Fibroblast of the conjunctiva (primary cell): ENCODE results near the gene TLE1.

Experiments
- DNase-seq: peaks from one replicate; pipeline ENCODE4 v3.0.0-alpha.2; 2010; ENCODE audit warnings: low read depth

TLE1 gene

DNA sequence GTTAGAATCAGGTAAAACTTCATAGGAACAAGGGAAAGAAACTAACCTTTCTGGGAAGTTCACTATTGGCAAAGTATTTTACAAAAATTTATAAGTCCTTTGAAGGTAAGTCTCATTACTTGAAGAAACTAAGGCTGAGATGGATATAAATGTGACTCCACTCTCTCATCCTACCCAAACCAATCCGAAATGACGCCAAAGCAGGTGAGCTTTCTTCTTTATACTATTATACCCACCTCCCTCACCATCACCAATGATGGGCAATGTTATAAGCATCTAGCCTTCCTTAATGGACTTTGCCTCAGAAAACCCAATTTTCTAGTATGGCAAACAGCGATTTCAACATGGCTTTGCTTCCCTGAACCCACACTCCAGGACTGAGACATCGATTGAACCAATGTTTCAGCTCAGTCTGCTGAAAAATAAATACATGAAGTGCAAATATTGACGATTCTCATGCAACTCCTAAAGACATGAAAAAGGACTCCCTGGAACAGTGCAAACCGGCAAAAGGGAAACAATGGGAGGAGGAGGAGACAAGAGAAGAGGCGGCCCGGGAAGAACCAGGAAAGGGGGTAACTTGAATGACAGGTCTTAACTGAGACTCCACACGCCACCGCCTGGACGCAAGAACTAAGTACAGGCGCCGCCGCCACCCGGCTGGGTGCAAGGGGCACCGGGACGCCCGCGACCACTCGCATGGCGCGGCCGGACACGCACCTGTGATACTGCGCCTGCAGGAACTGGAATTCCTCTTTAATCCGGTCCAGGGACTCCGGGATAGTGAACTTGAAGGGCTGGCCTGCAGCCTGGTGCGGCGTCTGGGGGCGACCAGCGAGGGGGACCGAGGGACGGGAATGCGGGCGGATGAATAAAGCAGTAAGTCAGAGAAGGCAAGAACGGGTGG, 2.5 kb downstream of the TLE1 start:
- peak; percentile 76 for DNase-seq

DNA sequence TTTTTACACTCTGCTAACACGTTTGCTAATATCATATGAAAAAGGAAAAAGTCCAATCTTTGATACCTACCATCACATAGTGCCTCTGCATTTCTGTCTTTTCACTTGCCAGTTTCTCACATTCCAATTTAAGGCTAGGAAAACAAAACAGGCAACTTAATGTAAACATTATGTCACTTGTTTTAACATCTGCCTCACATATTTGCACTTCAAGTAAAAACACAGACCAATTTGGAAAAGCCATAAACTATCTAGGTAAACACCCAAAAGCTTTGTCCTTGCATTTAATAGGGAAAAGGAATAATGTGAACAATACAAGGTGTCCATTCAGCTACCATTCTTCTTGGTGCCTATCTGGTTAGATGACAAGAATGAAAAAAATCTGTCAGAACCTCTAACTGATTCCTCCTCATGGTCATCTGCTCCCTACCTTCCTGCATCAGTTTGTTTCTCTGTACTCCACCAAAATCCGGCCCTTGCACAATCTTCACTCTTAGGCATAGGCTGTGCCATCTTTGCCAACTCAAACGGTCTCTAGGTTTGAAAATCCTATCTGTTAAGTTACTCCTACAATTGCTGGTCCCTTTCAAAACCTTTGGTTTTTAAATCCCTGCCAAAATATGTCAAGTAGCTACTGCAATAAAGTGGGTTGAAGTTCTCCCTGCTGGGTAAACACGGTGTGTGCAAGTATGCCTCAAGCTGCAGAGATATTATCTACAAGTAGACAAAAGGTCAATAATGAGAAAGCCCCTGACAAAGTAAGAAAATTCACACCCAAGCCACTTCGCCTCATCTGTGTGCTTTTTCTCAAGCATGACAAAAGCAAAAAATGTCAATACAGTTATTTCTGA, 3.4 kb downstream of the TLE1 start:
- DNase-seq, result no peak

DNA sequence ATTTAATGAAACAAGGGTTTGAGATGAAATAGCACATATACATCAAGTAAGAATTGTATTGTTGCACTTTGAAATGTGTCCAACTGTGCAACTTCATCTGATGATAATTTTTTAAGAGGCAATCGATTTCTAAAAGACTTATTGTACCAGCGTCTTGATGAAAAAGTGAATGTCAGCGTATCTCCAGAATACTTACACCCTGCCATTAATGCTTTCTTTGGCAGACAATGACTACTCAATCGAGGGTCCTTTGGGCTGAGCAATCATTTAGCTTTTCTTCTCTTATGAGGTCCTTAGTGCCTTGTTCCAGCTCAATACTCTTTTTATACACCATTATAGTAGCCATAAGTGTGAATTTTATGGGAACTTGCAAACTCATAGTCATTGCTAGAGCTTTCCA, 4.7 kb downstream of the TLE1 start:
- no peak for DNase-seq

DNA sequence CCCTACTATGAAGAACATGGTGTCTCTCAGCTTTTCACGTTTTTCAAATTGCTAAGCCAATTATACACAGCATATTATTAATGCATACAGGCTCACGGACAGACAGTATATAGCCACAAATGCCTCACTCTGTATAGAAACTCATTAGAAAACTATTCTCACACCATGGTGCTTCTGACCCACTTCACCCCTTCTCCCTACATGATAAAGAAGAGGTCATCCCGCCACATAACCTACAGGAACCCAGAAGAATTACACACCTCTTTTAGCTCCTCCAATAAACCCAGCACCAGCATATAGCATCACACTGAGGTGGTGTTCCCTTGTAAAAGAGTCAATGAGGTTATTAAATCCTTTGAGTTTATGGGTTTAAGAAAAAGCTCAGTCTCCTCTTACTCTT, 5.6 kb downstream of the TLE1 start:
- no peak for DNase-seq

DNA sequence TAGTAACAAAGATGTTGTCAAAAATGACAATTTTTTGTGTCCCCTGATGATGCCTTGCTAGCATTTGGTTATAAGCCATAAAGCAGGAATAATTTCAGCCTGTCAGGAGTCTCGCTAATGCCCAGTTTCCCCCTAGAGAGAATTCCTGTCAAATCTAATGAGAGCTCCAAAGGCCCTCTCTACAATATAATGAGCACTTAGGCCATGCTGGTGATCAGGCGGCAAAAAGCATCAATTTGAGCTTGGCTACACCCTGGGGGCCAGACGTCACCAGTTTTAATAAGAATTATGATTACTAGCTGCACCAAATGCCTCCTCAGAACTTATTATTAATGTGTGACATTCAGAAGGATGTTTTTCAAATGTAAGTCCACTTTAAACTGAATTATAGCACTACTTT, 6.1 kb downstream of the TLE1 start:
- DNase-seq, result no peak

DNA sequence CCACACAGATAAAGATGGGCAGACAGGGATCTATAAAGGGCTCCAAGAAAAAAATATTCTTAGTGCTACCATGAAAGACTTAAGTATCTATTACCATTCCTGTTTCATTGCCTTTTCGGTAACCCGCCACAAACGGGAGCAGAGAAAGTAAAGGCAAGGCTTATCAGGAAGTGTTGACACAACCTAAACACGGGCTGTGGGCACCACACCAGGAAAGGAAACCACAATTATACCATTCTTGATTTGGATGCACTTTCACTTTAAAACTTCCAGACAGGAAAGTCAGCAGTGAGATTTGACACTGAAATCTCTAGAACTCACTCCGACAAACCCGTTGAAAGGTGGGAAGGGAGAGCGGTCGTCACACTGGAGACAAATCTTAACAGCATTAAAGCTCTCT, 6.5 kb downstream of the TLE1 start:
- no peak for DNase-seq

DNA sequence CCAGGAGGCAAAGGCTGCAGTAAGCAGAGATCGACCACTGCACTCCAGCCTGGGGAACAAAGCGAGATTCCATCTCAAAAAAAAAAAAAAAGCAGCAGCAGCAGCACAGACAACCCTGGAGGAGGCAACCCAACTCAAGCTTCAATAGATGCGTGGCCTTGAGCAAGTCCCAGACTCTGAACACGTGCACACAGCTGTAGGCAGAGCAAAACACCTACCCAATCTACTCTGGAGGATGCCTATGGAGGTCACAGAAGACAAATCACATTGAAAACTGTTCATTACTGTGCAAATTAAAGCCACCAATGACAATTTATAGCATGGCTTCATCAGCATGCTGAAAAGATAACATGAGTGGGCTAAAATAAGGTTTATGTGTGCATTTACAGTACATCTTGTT, 7.2 kb downstream of the TLE1 start:
- no peak for DNase-seq

DNA sequence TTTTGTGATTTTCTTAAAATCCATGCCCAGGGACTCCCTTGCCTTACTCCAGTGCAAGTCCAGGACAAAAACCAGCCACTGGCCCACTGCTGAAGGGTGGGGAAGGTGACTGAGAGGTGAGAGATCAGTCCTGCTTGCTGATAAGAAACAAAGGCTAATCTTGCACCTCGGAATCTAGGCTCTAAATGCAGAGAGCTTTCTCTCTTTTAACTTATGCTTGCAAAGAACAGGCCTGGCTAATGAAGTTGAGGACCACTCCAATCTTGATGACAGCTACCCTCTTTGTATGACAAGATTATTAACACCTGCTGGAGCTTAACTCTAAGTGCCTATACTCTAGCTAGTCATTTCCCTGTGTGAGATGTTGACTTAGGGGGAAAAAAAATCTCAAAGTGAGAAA, 8.8 kb downstream of the TLE1 start:
- no peak for DNase-seq

DNA sequence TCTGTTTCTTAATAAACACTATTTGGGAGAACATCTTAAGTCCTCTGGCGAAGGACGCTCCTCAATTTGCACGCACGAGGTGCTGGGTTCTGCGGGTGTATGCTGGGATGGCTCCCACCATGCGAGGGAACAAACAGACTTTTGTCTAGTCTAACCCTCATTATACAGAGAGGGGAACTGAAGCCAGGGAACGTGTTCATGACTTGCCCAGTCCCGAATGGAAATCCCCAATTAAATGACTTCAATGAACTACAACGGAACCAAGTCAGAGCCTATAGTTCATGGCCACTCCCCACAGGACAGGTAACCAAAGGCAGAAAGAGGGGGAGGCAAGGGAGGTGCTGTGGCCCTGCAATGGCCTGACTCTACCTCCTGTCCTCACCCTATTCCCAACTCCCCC, 9.3 kb downstream of the TLE1 start:
- no peak for DNase-seq

DNA sequence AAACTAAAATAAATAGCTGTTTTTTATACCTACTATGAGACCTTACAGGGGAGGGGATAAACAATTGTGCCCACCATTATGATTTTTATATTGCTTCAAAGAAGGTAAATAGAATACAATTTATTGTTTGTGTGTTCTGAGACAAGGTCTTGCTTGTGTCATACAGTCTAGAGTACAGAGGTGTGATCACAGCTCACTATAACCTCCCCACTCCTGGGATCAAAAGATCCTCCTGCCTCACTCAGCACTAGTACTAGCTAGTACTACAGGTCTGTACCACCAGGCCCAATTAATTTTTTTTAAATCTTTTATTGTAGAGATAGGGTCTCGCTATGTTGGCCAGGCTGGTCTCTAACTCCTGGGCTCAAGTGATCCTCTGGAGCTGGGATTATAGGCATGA, 11.3 kb downstream of the TLE1 start:
- DNase-seq, result no peak

DNA sequence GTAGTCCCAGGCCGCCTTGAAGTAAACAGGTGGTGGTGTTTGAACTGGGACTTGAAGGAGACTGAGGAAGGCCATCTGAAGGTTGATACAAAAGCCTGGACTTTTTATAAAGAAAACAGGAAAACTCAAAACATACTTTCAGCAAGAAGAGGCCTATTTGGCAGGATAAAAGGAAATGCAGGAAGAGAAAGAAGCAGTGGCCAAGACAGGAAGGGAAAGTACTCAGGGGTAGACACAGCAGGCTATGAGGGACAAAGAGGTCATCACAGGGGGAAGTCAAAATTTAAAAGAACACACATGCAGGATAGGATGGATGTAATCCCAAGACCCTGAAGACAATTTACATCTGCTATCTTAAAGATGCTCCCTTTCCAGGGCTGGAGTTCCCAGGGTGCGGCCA, 13.0 kb downstream of the TLE1 start:
- DNase-seq, result no peak

DNA sequence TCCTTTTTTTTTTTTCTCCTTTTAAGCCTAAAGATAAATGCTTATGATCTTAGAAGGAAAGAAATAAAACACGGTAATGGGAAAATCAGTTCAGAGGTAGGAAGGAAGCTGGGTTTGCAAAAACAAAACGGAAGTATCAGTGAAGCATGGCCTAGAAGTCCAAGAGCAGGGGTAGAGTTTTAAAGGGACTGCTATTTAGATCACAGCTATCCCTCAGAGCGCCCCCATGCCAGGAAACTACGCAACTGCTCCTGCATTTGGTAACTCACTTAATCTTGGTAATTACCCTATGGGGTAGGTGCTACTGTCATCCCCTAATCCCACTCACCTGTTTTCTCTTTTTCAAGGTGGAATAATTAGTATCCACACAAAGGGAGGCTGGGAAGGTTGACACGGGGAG, 16.0 kb downstream of the TLE1 start:
- no peak for DNase-seq

DNA sequence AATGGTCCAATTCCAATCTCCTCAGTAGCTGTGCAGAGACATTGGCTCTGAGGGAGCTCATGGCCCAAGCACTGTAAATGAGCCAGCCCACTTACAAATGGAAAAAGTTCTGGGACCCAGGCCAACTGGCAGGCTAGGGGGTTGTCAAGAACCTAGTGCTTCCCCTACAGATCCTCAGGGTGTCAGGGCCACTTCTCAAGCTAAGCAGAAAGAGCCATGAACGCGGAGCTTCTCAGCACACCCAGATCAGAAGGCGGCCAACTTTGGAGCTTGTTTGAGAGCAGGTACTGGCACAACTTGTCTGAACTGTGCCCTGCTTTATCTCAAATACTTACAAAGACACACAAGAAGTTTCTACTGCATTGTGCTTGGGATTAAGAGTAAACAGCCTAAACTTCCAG, 17.5 kb downstream of the TLE1 start:
- peak; percentile 92 for DNase-seq

DNA sequence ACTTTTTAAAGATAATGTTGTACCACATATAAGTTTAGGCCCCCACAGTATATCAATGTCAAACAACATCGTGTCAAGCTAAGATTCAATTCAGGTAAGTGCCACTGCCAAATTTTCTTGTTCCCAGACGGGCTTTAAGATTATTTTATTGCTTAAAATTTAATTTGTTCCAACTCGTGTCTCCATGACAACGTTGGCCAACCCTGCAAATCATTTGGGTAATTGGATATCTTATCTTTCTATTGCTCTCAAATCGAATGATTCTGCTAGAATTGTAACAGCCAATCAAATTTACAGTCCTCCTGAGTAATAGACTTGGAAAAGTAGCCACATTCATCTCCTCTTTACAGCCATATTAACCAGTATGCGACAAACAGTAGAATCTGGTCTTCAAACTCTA, 19.5 kb downstream of the TLE1 start:
- no peak for DNase-seq

DNA sequence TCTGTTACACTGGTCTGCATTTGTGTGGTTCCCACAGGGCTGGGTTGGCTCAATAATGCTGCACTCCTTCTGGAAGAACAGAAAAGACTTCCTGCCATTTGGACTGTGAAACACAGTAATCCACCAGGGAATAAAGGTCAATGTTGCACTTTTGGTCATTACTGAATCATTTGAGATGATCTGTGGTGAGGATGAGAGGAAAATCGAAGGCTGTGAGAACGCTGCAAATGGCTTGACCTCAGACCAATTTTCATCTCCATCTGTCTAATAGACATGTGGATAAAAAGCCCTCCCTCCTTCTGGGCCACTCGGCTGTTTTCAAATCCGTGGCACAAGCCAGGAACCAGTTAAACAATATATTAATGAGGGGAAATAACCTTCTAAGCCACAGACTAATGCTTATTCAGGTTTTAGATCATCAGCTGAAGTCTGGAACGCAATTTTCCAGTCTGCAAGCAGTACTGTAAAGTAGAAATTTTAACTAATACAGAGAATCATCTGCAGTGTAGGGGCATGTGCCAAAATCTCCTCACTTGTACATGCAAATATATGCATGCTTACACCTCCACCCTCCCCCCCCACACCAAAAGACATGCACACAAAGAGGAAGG, 20.2 kb downstream of the TLE1 start:
- no peak for DNase-seq

DNA sequence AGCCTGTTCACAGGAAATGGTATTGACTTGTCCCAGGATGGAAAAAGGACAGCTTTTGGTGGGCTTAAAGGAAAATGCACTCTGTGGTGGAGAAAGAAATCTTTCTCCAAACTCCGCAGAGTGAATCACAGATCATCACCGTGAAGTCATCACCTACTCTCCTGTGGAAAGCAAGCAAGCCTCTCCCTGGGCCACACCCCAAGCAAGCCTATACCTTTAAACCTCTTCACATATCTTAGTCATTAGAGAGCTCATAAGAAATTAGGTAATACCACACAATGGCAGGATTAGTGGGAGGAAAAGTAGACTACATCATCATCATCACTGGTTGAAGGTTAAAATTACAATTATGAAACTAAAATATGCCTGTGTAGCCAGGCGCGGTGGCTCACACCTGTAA, 23.2 kb downstream of the TLE1 start:
- DNase-seq, result no peak

DNA sequence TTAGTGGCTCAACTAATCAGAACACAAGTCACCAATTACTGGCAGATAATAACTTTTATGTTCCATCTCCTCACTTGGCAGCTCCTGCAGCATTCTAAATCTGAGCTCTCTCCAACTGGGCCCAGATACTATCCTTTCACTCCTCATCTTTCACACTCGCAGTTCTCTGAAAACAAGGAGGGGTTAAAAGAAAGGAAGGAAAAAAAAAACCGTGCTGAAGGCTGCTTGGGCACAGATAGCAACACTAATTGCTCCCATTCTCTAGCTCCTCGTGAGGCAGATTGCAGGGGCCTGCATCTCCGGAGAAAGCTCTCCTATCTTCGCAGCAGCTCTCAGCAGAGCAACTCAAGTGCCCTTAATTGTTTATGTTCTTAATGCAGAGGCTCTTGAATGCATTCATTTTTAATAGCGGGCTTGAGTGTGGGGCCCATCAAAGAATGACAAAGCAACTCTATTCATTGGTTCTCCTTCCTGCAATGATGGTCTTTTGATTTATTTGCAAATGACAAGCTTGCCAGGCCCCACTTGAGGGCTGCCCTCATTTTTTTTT, 23.9 kb downstream of the TLE1 start:
- DNase-seq, result no peak

DNA sequence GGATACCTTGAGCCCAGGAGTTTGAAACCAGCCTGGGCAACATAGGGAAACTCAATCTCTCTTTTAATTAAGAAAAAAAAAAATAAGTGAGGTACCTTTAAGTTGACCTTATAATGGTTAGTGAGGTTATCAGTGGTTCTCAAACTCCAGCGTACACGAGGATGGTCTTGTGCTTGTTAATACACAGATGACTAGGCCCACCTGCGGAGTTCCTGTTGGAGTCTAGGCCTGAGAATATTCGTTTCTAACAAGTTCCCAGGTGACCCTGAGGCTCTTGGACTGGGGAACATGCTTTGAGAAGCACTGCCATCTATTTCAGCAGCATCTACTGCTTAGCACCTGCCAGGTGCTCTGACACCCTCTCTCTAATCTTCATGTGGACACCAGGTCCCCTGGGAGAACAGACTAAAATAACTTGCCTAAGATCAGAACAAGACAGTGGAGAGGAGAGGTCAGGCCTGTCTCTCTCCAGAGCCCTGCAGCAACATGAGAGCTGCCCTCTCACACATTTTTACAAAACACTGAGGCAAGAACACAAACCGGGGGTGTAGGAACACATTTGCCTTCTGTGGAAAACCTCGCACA, 24.6 kb downstream of the TLE1 start:
- DNase-seq, result no peak

DNA sequence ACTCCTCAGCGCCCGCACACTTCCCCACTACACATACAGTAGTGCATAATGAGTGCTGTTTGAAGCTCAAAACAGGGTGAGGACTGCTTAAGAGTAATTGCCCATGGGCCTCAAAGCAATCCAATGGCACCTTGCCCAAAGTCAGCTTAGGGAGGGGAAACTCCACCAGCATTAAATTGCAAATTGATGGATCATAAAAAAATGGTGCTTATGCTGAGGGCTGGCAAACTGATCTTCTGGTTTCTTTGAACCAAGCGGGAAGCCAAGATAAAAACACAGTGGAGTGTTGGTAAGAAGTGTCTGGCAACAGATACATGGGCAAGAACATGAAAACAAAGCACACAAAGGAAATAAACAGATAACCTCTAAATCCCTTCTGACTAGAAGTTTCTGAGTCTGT, 28.0 kb downstream of the TLE1 start:
- no peak for DNase-seq

DNA sequence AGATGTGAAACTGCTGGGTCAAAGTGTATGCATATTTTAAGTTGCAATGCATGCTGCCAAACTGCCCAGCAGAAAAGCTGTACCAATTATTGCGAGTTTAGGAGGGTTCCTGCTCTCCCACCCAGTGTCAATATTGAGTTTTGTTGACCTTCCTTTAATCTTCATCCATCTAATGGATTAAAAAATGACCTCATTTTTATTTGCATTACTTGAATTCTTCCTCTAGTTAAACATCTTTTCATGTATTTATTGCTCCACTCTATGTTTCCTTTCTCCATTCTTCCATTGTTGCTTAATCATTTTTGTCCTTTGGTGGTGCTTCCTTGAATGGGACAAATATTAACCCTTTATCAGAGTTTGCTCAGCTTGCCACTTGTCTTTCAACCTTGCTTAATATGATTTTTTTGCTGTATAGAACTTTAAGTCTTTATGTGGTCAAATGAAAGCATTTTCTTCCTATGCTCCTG, 32.4 kb downstream of the TLE1 start:
- DNase-seq, result no peak

DNA sequence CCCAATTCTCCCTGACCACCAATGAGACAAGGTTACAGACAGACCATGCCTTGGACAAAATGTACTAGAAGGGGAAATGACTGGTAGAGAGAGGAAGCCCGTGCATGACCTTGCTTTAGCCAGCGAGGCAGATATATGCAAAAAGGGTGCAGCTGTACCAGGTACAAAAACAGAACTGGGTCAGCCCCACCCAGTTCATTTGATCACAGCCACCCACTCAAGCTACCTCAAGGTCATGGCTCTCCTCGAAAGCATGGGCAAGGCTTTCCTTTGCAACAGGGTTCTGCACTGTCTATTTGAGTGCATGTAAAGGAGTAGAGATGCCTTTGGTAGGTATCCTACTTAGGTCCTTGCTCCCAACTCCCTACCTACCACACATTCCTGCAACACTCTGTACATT, 33.3 kb downstream of the TLE1 start:
- DNase-seq, result no peak

DNA sequence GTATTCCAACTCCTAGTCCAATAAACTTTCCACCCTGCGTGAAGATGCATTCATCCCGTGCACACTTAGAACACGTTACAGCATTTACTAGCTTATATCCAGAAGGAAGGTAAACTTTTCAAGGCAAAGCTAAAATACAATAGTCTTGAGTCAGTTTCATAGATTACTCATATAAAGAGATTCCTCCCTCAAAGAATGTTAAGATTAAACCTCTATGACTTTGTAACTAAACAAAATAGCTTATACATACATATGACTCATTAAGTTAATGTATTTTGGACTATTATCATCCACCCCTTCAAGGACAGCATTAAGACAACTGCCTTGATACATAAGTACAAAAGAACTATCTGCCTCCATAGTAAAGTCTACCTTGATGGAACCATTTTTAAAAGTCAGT, 36.1 kb downstream of the TLE1 start:
- no peak for DNase-seq
